ENCODE measurements around the gene ZBTB8B.

- TF ChIP-seq CTCF (IDR thresholded peaks at IDR 0.05; ENCODE audit: low read depth, low read length) (no peak), EZH2phosphoT487 (IDR thresholded peaks at IDR 0.05; ENCODE audit: low read depth) (no peak)
Observed at GRCh38 chr1:32496127-32496526, 31.3 kb downstream of the ZBTB8B start.

All from OCI-LY3 (cell line).